H1 (cell line): ENCODE data around the gene SLC39A11. TPM values are rescaled to one million over a fixed set of nuclear protein-coding genes. Genes with fewer than 3 reads are reported as not detected.

Source experiments
- CTCF ChIA-PET: fragments of 300-600 bp; sonication (Branson Sonifier 250); formaldehyde crosslinking; loops from one replicate; lab custom pipeline; 2021; ENCODE audit not compliant: partially characterized antibody; lab: Charles Lee
- POLR2A ChIA-PET: fragments of 300-600 bp; sonication (Branson Sonifier 250); formaldehyde crosslinking; loops from one replicate; lab custom pipeline; 2021; ENCODE audit warnings: inconsistent platforms; ENCODE audit not compliant: partially characterized antibody; lab: Charles Lee
- DNase-seq, 2 experiments: peaks; one replicate each; pipeline versions ENCODE4 v3.0.0 to v3.0.0-alpha.2; 2010 to 2022; ENCODE audit warnings: low spot score in 2 of 2, low read depth in 1 of 2, mixed read lengths in 1 of 2
- FAIRE-seq: peaks from 2 replicates; lab custom pipeline; 2011; peaks lifted over from hg19 to GRCh38; lab: Jason Lieb, UNC
- H2AFZ ChIP-seq: 2 replicates; pipeline ENCODE4 v1.8.1; 2012; ENCODE audit warnings: low read length, inconsistent platforms
- H2AK5ac ChIP-seq: 2 replicates; pipeline ENCODE4 v1.6.1; 2013; ENCODE audit warnings: low read depth, low read length
- H2BK120ac ChIP-seq: replicated peaks from 2 replicates; pipeline ENCODE3; 2013; ENCODE audit warnings: low read depth, low read length, inconsistent platforms
- H2BK12ac ChIP-seq: 2 replicates; pipeline ENCODE4 v1.6.1; 2013; ENCODE audit warnings: low read depth, low read length
- H2BK15ac ChIP-seq: 2 replicates; pipeline ENCODE4 v1.6.1; 2013; ENCODE audit warnings: low read length
- H2BK20ac ChIP-seq: 2 replicates; pipeline ENCODE4 v1.6.1; 2013; ENCODE audit warnings: low read length
- H2BK5ac ChIP-seq: 2 replicates; pipeline ENCODE4 v1.6.1; 2013; ENCODE audit warnings: low read depth, low read length
- H3K14ac ChIP-seq: 2 replicates; pipeline ENCODE4 v1.6.1; 2013; ENCODE audit warnings: inconsistent platforms; ENCODE audit not compliant: insufficient read length
- H3K18ac ChIP-seq: 2 replicates; pipeline ENCODE4 v1.6.1; 2013; ENCODE audit warnings: low read length; ENCODE audit errors: extremely low read depth
- H3K23ac ChIP-seq: 2 replicates; pipeline ENCODE4 v1.6.1; 2013; ENCODE audit warnings: inconsistent platforms; ENCODE audit not compliant: insufficient read length
- H3K23me2 ChIP-seq: 2 replicates; pipeline ENCODE4 v1.6.1; 2013; ENCODE audit warnings: low read depth, low read length
- H3K27ac ChIP-seq: 2 replicates; pipeline ENCODE4 v1.6.1; 2011; ENCODE audit warnings: low read depth, low read length, inconsistent platforms
- H3K27me3 ChIP-seq, 4 experiments: replicated peaks in 1 of 4; 1 replicate in 1 of 4; 2 replicates in 3 of 4; pipeline versions ENCODE4 v1.6.1 to v1.8.1; 2011 to 2013; ENCODE audit warnings: low read length in 3 of 4, mild to moderate bottlenecking in 3 of 4, inconsistent platforms in 2 of 4, mixed read lengths in 2 of 4, moderate library complexity in 1 of 4; ENCODE audit not compliant: control insufficient read depth in 3 of 4, insufficient read depth in 3 of 4; ENCODE audit errors: extremely low read depth in 1 of 4
- H3K36me3 ChIP-seq, 4 experiments: 2 replicates each; pipeline versions ENCODE4 v1.6.1 to v1.8.1; 2011 to 2013; ENCODE audit warnings: mild to moderate bottlenecking in 4 of 4, low read length in 3 of 4, moderate library complexity in 2 of 4, control low read depth in 1 of 4, inconsistent platforms in 1 of 4; ENCODE audit not compliant: insufficient read depth in 4 of 4, control insufficient read depth in 2 of 4
- H3K4ac ChIP-seq: replicated peaks from 2 replicates; pipeline ENCODE3; 2013; ENCODE audit warnings: low read length, low read depth, mixed read lengths, inconsistent platforms; ENCODE audit not compliant: insufficient read length
- H3K4me1 ChIP-seq, 4 experiments: replicated peaks in 1 of 4; 1 replicate in 1 of 4; 2 replicates in 3 of 4; pipeline versions ENCODE4 v1.6.1 to v1.8.1; 2011 to 2013; ENCODE audit warnings: low read length in 3 of 4, inconsistent platforms in 2 of 4, mixed read lengths in 1 of 4; ENCODE audit not compliant: insufficient read depth in 4 of 4, control insufficient read depth in 3 of 4
- H3K4me2 ChIP-seq, 2 experiments: 2 replicates each; pipeline versions ENCODE4 v1.6.1 to v1.8.1; 2011 to 2013; ENCODE audit warnings: low read depth in 2 of 2, low read length in 2 of 2, control low read depth in 1 of 2, inconsistent platforms in 1 of 2, mild to moderate bottlenecking in 1 of 2; ENCODE audit not compliant: insufficient read depth in 1 of 2
- H3K4me3 ChIP-seq, 4 experiments: fragments of 200-600, 300-600 bp in 1 of 4; sonication (generic), shearing (Covaris generic), sonication (Bioruptor Twin) in 1 of 4; 2 replicates each; pipeline versions ENCODE4 v1.5.1 to v1.8.1; 2011 to 2016; ENCODE audit warnings: low read length in 4 of 4, low read depth in 3 of 4, control low read depth in 2 of 4, inconsistent platforms in 2 of 4, mild to moderate bottlenecking in 2 of 4, mixed read lengths in 1 of 4, moderate library complexity in 1 of 4; ENCODE audit not compliant: insufficient read depth in 2 of 4; ENCODE audit errors: extremely low read depth in 1 of 4
- H3K56ac ChIP-seq: replicated peaks from 2 replicates; pipeline ENCODE3; 2013; ENCODE audit warnings: low read depth, mild to moderate bottlenecking, mixed read lengths, low read length, inconsistent platforms; ENCODE audit not compliant: insufficient read length
- H3K79me1 ChIP-seq: 2 replicates; pipeline ENCODE4 v1.6.1; 2013; ENCODE audit warnings: low read depth, low read length, control low read depth
- H3K79me2 ChIP-seq, 2 experiments: 2 replicates each; pipeline versions ENCODE4 v1.6.1 to v1.8.1; 2012 to 2013; ENCODE audit warnings: low read length in 2 of 2, mild to moderate bottlenecking in 2 of 2, inconsistent platforms in 1 of 2; ENCODE audit not compliant: insufficient read depth in 2 of 2, control insufficient read depth in 1 of 2
- H3K9ac ChIP-seq, 4 experiments: replicated peaks in 1 of 4; 1 replicate in 1 of 4; 2 replicates in 3 of 4; pipeline versions ENCODE4 v1.6.1 to v1.8.1; 2011 to 2013; ENCODE audit warnings: low read depth in 3 of 4, low read length in 3 of 4, control low read depth in 2 of 4, mild to moderate bottlenecking in 2 of 4, moderate library complexity in 2 of 4, inconsistent platforms in 1 of 4; ENCODE audit errors: extremely low read depth in 1 of 4
- H3K9me3 ChIP-seq, 2 experiments: 2 replicates each; pipeline versions ENCODE4 v1.6.1 to v1.8.1; 2012 to 2013; ENCODE audit warnings: mild to moderate bottlenecking in 2 of 2, moderate library complexity in 2 of 2, control low read depth in 1 of 2, inconsistent platforms in 1 of 2, low read depth in 1 of 2, low read length in 1 of 2, mixed read lengths in 1 of 2; ENCODE audit not compliant: insufficient read depth in 2 of 2
- H4K20me1 ChIP-seq, 2 experiments: replicated peaks in 1 of 2; 2 replicates each; pipeline versions ENCODE3 to v1.8.1; 2011 to 2013; ENCODE audit warnings: inconsistent platforms in 2 of 2, low read length in 2 of 2, mild to moderate bottlenecking in 1 of 2; ENCODE audit not compliant: insufficient read depth in 2 of 2, control insufficient read depth in 1 of 2
- H4K5ac ChIP-seq: 2 replicates; pipeline ENCODE4 v1.6.1; 2013; ENCODE audit warnings: low read length, low read depth, mixed read lengths, inconsistent platforms; ENCODE audit not compliant: insufficient read length
- H4K8ac ChIP-seq: 2 replicates; pipeline ENCODE4 v1.8.0; 2013; ENCODE audit warnings: mild to moderate bottlenecking, moderate library complexity, low read length, inconsistent platforms; ENCODE audit not compliant: insufficient read depth; ENCODE audit errors: extremely low read depth
- H4K91ac ChIP-seq: replicated peaks from 2 replicates; pipeline ENCODE3; 2013; ENCODE audit warnings: low read length, mixed read lengths, inconsistent platforms; ENCODE audit not compliant: insufficient read length
- CHD1 ChIP-seq: IDR thresholded peaks from 2 replicates; pipeline ENCODE4 v1.6.1; 2012; ENCODE audit warnings: low read depth, low read length, improper control_type of control experiment
- CHD2 ChIP-seq: IDR thresholded peaks from 2 replicates; pipeline ENCODE4 v1.6.1; 2012; ENCODE audit warnings: low read length, improper control_type of control experiment
- CREB1 ChIP-seq: IDR thresholded peaks from 2 replicates; pipeline ENCODE4 v1.6.1; 2012; ENCODE audit warnings: inconsistent platforms
- JUN ChIP-seq: IDR thresholded peaks from 2 replicates; pipeline ENCODE4 v1.6.1; 2011; ENCODE audit warnings: low read depth, mild to moderate bottlenecking, improper control_type of control experiment, low read length
- NANOG ChIP-seq: IDR thresholded peaks from 2 replicates; pipeline ENCODE4 v1.6.1; 2011; ENCODE audit warnings: low read length, low read depth, mild to moderate bottlenecking, inconsistent platforms; ENCODE audit not compliant: insufficient read depth, poor library complexity, severe bottlenecking
- PHF8 ChIP-seq: fragments of 200-600 bp; sonication (generic); conservative IDR thresholded peaks from 2 replicates; pipeline ENCODE4 v1.7.1; 2012; ENCODE audit warnings: low read depth, mild to moderate bottlenecking, inconsistent platforms, low read length, moderate library complexity
- SIN3A ChIP-seq, 2 experiments: IDR thresholded peaks in 1 of 2; conservative IDR thresholded peaks in 1 of 2; 2 replicates each; pipeline ENCODE4 v1.6.1; 2011 to 2012; ENCODE audit warnings: low read length in 2 of 2, improper control_type of control experiment in 1 of 2, low read depth in 1 of 2, mild to moderate bottlenecking in 1 of 2
- SP1 ChIP-seq: IDR thresholded peaks from 2 replicates; pipeline ENCODE4 v1.6.1; 2011; ENCODE audit warnings: low read depth, low read length
- WGBS, 2 experiments: shearing (Covaris generic) in 1 of 2; methylation state at CpG; one replicate each; pipeline versions ENCODE4 v1.1.6 to v1.1.7; 2013 to 2015; ENCODE audit warnings: low lambda C conversion rate in 2 of 2, mixed read lengths in 2 of 2, inconsistent platforms in 1 of 2, low coverage in 1 of 2, missing lambda C conversion rate in 1 of 2; ENCODE audit not compliant: insufficient replicate concordance in 2 of 2, insufficient coverage in 1 of 2, insufficient read length in 1 of 2; ENCODE audit errors: extremely low coverage in 1 of 2, missing lambda C conversion rate in 1 of 2; 5-methylcytosine and 5-hydroxymethylcytosine counted together
- polyA plus RNA-seq, 7 experiments: library from polyadenylated mRNA; depleted of rRNA in 3 of 7; stranded (reverse) in 5 of 7; unstranded in 2 of 7; fragments of >200 nt in 5 of 7; fragments of 200-250 nt in 2 of 7; gene quantifications; 1 replicate in 5 of 7; 2 replicates in 1 of 7; 4 replicates in 1 of 7; pipeline versions ENCODE4 v1.2.1 to v1.2.3, GENCODE V29; 2011 to 2013; ENCODE audit warnings: missing spikeins in 2 of 7, mixed read lengths in 2 of 7
- total RNA-seq: library from RNA; stranded (reverse); fragmentation: NEBNext Ultra II Directional; extraction: Animal tissue kit (Norgen Biotek cat#: 25700); gene quantifications from 2 replicates; pipeline ENCODE4 v1.2.1, GENCODE V29; 2021
- TF ChIP-seq, protein P1 (sequence below), 3 experiments: IDR thresholded peaks; 1 replicate in 2 of 3; 2 replicates in 1 of 3; pipeline versions ENCODE4 v1.5.1 to v1.6.1; 2011; ENCODE audit warnings: low read length in 3 of 3, mild to moderate bottlenecking in 3 of 3, inconsistent platforms in 2 of 3, low read depth in 1 of 3, moderate library complexity in 1 of 3; ENCODE audit not compliant: insufficient read depth in 1 of 3; ENCODE audit errors: control extremely low read depth in 1 of 3

The SLC39A11 gene
- total and polyA plus RNA-seq, 2 of the 8 experiments (the other 6 are each of a cell fraction or from before 2014, with no cell fraction given), result 12.2 to 19.6 TPM

DNA sequence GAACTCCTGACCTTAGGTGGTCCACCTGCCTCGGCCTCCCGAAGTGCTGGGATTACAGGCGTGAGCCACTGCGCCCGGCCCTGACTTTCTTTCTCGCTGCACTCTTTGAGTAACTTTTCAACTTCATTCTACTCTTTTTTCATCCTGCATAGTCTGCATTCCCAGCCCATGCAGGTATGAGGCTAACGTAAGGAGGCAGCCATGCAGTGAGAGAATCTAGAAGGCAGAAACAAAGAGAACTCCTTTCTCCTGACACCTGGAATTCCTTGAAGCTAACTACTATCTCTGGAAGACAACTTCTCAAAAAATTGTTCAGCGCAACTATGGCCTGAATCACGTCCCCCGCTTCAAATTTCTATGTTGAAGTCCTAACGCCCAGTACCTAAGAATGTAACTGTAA is 152.0 kb downstream of the SLC39A11 start:
- TF ChIP-seq, protein P1, sequence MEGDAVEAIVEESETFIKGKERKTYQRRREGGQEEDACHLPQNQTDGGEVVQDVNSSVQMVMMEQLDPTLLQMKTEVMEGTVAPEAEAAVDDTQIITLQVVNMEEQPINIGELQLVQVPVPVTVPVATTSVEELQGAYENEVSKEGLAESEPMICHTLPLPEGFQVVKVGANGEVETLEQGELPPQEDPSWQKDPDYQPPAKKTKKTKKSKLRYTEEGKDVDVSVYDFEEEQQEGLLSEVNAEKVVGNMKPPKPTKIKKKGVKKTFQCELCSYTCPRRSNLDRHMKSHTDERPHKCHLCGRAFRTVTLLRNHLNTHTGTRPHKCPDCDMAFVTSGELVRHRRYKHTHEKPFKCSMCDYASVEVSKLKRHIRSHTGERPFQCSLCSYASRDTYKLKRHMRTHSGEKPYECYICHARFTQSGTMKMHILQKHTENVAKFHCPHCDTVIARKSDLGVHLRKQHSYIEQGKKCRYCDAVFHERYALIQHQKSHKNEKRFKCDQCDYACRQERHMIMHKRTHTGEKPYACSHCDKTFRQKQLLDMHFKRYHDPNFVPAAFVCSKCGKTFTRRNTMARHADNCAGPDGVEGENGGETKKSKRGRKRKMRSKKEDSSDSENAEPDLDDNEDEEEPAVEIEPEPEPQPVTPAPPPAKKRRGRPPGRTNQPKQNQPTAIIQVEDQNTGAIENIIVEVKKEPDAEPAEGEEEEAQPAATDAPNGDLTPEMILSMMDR (IDR thresholded peaks at IDR 0.05; ENCODE audit: control extremely low read depth in 1 of 3, insufficient read depth in 1 of 3, low read depth in 1 of 3, low read length in 3 of 3), result no peak
- TF ChIP-seq JUN, result no peak
- TF ChIP-seq SP1, result no peak
- TF ChIP-seq CHD1, result no peak
- TF ChIP-seq SIN3A (conservative IDR thresholded peaks at IDR 0.05 in 1 of 2, IDR thresholded peaks at IDR 0.05 in 1 of 2; ENCODE audit: low read depth in 1 of 2, low read length in 2 of 2), result no peak
- no peak for TF ChIP-seq PHF8
- TF ChIP-seq CREB1, result no peak
- no peak for TF ChIP-seq NANOG
- no peak for TF ChIP-seq CHD2
- ChIA-PET CTCF (interaction anchor here (0.7 to 2.2 kb wide), 4 partner anchors 12 to 118 kb away, joined by 3 to 6 read pairs (median 4); no protein-coding TSS in a partner anchor), POLR2A (no interaction called here)
- no peaks in the 10 kb centered on the region for H3K23me2 ChIP-seq
- no peaks in the 10 kb centered on the region for H3K79me1 ChIP-seq
- H3K9me3 ChIP-seq, result no peaks in the 10 kb centered on the region
- no peak overlapping the region for H3K14ac ChIP-seq
- no peak overlapping the region for H3K4me3 ChIP-seq
- H3K27ac ChIP-seq, result no peak overlapping the region
- no peak overlapping the region for H2AFZ ChIP-seq
- H3K18ac ChIP-seq, result no peak overlapping the region
- H2BK20ac ChIP-seq, result no peak overlapping the region
- no peaks in the 10 kb centered on the region for H4K20me1 ChIP-seq
- 0 out of 7 replicates have a peak, but pooled peaks cover 0 to 3% (median 0%) of the 10 kb centered on the region in 4 experiments for H3K4me1 ChIP-seq
- no peak overlapping the region for H2AK5ac ChIP-seq
- DNase-seq (no peak), FAIRE-seq (no peak)
- H2BK15ac ChIP-seq, result no peak overlapping the region
- H3K27me3 ChIP-seq, result no peaks in the 10 kb centered on the region
- no peak overlapping the region for H3K56ac ChIP-seq
- no peak overlapping the region for H4K8ac ChIP-seq
- H3K4ac ChIP-seq, result no peak overlapping the region
- no peak overlapping the region for H2BK12ac ChIP-seq
- no peak overlapping the region for H2BK120ac ChIP-seq
- H2BK5ac ChIP-seq, result no peak overlapping the region
- WGBS, 2 experiments, result 92% methylated on average over 11 of the region's 11 CpGs; no CpG with 5 or more reads in 1 of the 2 experiments
- no peak overlapping the region for H3K23ac ChIP-seq
- H4K5ac ChIP-seq, result no peak overlapping the region
- H3K36me3 ChIP-seq, result no peaks in the 10 kb centered on the region
- no peaks in the 10 kb centered on the region for H3K79me2 ChIP-seq
- no peak overlapping the region for H4K91ac ChIP-seq
- no peak overlapping the region for H3K9ac ChIP-seq
- no peak overlapping the region for H3K4me2 ChIP-seq
